Fibroblast of mammary gland (primary cell): ENCODE data around the gene IL17C.

Experiments used
- DNase-seq: peaks from one replicate; pipeline ENCODE4 v3.0.0-alpha.2; 2010; ENCODE audit warnings: low read depth
- H3K4me3 ChIP-seq: 2 replicates; pipeline ENCODE4 v1.5.1; 2011; ENCODE audit warnings: low read depth, mild to moderate bottlenecking, low read length, moderate library complexity; ENCODE audit not compliant: control insufficient read depth
- CTCF ChIP-seq: conservative IDR thresholded peaks from 2 replicates; pipeline ENCODE4 v1.5.1; 2011; ENCODE audit warnings: low read depth, low read length, inconsistent platforms; ENCODE audit not compliant: control insufficient read depth, insufficient read depth

Gene IL17C

GRCh38 chr16:88676502-88677242 lies 38.3 kb downstream of the IL17C start:
- no peak overlapping the region for H3K4me3 ChIP-seq
- no peak for TF ChIP-seq CTCF
- DNase-seq: no peak

- H3K4me3 ChIP-seq: no peak overlapping the region
- DNase-seq: no peak
- TF ChIP-seq CTCF: no peak
Measured at GRCh38 chr16:88677721-88678120, 39.3 kb downstream of the IL17C start.

- H3K4me3 ChIP-seq: no peak overlapping the region
- no peak for TF ChIP-seq CTCF
Measured at GRCh38 chr16:88678224-88678979, 40.0 kb downstream of the IL17C start.

GRCh38 chr16:88680554-88681083 lies 42.2 kb downstream of the IL17C start:
- TF ChIP-seq CTCF: no peak
- DNase-seq: no peak
- H3K4me3 ChIP-seq: no peak overlapping the region

More at GRCh38 chr16:88678224-88678979, 40.0 kb downstream of the IL17C start:
- no peak for DNase-seq

GRCh38 chr16:88681084-88681680 lies 42.8 kb downstream of the IL17C start:
- DNase-seq: no peak
- H3K4me3 ChIP-seq: no peak overlapping the region
- TF ChIP-seq CTCF: peak; percentile 6

GRCh38 chr16:88681709-88682451 lies 43.5 kb downstream of the IL17C start:
- no peak overlapping the region for H3K4me3 ChIP-seq
- no peak for DNase-seq
- no peak for TF ChIP-seq CTCF
